ENCODE measurements around the gene TBC1D8. TPM values are rescaled to one million over a fixed set of nuclear protein-coding genes. Genes with fewer than 3 reads are reported as not detected.

TBC1D8 gene
- total and polyA plus RNA-seq, 2 of the 13 experiments (the other 11 are each of a cell fraction or from before 2014, with no cell fraction given): 45.1 to 95.4 TPM

DNA sequence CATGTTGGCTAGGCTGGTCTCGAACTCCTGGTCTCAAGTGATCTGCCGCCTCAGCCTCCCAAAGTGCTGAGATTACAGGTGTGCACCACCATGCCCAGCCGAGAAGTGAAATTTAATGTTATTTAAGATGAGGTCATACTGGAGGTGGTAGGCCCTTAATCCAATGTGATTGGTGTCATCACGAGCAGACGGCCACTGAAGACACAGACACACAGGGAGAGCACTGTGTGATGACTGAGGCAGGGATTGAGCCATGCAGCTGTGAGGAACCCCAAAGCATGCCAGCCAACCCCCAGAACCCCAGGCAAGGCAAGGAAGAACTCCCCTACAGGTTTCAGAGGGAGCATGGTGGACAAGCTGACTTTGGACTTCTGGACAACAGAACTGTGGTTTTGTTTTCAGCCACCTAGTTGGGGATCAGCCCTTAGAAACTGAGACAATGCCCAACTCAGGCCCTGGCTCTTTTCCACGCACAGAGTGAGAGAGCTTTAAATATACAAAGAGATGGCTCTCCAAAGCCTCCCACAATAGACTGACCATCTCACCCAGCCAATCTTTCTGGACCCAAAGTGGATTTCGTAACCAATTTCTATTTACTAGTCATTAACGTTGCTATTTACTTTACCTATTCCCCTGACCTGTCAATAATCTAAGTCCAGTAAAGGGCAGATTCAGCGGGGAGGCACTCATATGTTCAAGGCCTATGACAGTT lies 34.2 kb downstream of the TBC1D8 start (continued):
- peak; percentile 98 for TF ChIP-seq FOXP1 (IDR thresholded peaks at IDR 0.05)
- TF ChIP-seq FOXP1 (CRISPR knock-in tag; IDR thresholded peaks at IDR 0.05): peak; percentile 99
- TF ChIP-seq STAT5B (CRISPR knock-in tag; IDR thresholded peaks at IDR 0.05): 0 out of 2 replicates have a peak, but pooled peaks have one; percentile 37
- TF ChIP-seq, protein P1, sequence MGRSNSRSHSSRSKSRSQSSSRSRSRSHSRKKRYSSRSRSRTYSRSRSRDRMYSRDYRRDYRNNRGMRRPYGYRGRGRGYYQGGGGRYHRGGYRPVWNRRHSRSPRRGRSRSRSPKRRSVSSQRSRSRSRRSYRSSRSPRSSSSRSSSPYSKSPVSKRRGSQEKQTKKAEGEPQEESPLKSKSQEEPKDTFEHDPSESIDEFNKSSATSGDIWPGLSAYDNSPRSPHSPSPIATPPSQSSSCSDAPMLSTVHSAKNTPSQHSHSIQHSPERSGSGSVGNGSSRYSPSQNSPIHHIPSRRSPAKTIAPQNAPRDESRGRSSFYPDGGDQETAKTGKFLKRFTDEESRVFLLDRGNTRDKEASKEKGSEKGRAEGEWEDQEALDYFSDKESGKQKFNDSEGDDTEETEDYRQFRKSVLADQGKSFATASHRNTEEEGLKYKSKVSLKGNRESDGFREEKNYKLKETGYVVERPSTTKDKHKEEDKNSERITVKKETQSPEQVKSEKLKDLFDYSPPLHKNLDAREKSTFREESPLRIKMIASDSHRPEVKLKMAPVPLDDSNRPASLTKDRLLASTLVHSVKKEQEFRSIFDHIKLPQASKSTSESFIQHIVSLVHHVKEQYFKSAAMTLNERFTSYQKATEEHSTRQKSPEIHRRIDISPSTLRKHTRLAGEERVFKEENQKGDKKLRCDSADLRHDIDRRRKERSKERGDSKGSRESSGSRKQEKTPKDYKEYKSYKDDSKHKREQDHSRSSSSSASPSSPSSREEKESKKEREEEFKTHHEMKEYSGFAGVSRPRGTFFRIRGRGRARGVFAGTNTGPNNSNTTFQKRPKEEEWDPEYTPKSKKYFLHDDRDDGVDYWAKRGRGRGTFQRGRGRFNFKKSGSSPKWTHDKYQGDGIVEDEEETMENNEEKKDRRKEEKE (IDR thresholded peaks at IDR 0.05): no peak
- TF ChIP-seq ZC3H13 (CRISPR knock-in tag; IDR thresholded peaks at IDR 0.05): peak; percentile 75; the same call in 1 of the 2 replicates
- peak; percentile 12; the same call in 1 of the 2 replicates for TF ChIP-seq SNAPC5 (CRISPR knock-in tag; IDR thresholded peaks at IDR 0.05; ENCODE audit: borderline replicate concordance)
- TF ChIP-seq SNAI1 (CRISPR knock-in tag; IDR thresholded peaks at IDR 0.05; ENCODE audit: borderline replicate concordance): no peak
- TF ChIP-seq SOX13 (IDR thresholded peaks at IDR 0.05): peak; percentile 98
- TF ChIP-seq SOX13 (CRISPR knock-in tag; conservative IDR thresholded peaks at IDR 0.05 in 1 of 2, IDR thresholded peaks at IDR 0.05 in 1 of 2): peak in 1 of 2 experiments; percentile 99; a peak in 2 of 4 replicates
- TF ChIP-seq ZBTB3 (CRISPR knock-in tag; IDR thresholded peaks at IDR 0.05; ENCODE audit: borderline replicate concordance, low read depth): peak; percentile 97
- peak; percentile 76; the same call in 1 of the 2 replicates for TF ChIP-seq ZNF772 (CRISPR knock-in tag; IDR thresholded peaks at IDR 0.05)
- TF ChIP-seq ZNF451 (CRISPR knock-in tag; IDR thresholded peaks at IDR 0.05): no peak
- TF ChIP-seq, protein P2, sequence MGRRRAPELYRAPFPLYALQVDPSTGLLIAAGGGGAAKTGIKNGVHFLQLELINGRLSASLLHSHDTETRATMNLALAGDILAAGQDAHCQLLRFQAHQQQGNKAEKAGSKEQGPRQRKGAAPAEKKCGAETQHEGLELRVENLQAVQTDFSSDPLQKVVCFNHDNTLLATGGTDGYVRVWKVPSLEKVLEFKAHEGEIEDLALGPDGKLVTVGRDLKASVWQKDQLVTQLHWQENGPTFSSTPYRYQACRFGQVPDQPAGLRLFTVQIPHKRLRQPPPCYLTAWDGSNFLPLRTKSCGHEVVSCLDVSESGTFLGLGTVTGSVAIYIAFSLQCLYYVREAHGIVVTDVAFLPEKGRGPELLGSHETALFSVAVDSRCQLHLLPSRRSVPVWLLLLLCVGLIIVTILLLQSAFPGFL (CRISPR knock-in tag; IDR thresholded peaks at IDR 0.05): no peak
- no peak for TF ChIP-seq PRPF4 (IDR thresholded peaks at IDR 0.05; ENCODE audit: low read depth, low read length, poor library complexity, severe bottlenecking)
- TF ChIP-seq ZNF382 (CRISPR knock-in tag; IDR thresholded peaks at IDR 0.05; ENCODE audit: borderline replicate concordance): no peak
- no peak for TF ChIP-seq USF2 (IDR thresholded peaks at IDR 0.05; ENCODE audit: low read depth, low read length)
- TF ChIP-seq USF2 (CRISPR knock-in tag; IDR thresholded peaks at IDR 0.05; ENCODE audit: borderline replicate concordance): no peak
- no peak for TF ChIP-seq HBP1 (CRISPR knock-in tag; IDR thresholded peaks at IDR 0.05; ENCODE audit: low read depth)
- no peak; the same call in 1 of the 2 replicates for TF ChIP-seq SSRP1 (CRISPR knock-in tag; IDR thresholded peaks at IDR 0.05)
- peak; percentile 86; the same call in 1 of the 2 replicates for TF ChIP-seq ZFP82 (CRISPR knock-in tag; IDR thresholded peaks at IDR 0.05; ENCODE audit: borderline replicate concordance)
- TF ChIP-seq FOXK1 (CRISPR knock-in tag; IDR thresholded peaks at IDR 0.05; ENCODE audit: borderline replicate concordance, low read depth): peak; percentile 90; the same call in 1 of the 2 replicates

Data from HepG2 (cell line).